Measurements from ENCODE around the gene LENG1.
"Not testable (repeated sequence)": the region's sequence is repeated elsewhere in the genome, so short reads cannot be mapped to it uniquely, and the experiment has no call there.

The LENG1 gene

DNA sequence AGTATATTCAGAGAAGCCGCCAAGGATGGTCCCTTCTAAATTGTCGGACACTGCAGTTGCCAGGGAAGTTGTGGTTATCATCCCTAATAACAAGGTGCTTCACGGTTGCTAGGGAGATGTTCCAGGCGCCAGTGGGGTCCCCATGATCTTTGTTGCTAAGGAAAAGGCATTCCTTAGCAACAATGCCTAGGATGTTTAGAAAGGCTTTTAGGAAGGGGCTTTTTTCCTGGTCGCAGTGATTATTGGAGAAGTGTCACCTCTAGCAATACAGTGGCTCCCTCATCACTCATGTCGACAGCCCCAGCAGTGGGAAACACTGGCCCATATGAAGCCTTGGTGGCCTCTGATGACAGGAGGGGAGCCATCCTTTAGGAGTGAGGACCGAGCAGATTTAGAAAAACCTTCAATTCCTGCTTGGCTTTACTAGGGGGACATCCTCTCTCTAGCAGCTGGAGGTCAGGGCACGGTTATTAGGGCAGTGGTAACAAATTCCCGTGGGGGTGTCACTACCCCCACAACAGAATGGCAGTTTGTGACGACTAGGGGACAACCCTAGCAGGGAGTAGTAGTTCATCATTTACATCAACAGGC is 19.8 kb upstream of the LENG1 start:
- H3K27ac Mint-ChIP-seq: no peak overlapping the region
- no peak overlapping the region for H3K4me3 Mint-ChIP-seq
- no peaks in the 10 kb centered on the region for H3K27me3 Mint-ChIP-seq
- peaks cover 52% of the 10 kb centered on the region for H3K36me3 Mint-ChIP-seq
- H3K4me1 Mint-ChIP-seq: peaks cover 16% of the 10 kb centered on the region
- no peak for ATAC-seq
- no peaks in the 10 kb centered on the region for H3K9me3 Mint-ChIP-seq

DNA sequence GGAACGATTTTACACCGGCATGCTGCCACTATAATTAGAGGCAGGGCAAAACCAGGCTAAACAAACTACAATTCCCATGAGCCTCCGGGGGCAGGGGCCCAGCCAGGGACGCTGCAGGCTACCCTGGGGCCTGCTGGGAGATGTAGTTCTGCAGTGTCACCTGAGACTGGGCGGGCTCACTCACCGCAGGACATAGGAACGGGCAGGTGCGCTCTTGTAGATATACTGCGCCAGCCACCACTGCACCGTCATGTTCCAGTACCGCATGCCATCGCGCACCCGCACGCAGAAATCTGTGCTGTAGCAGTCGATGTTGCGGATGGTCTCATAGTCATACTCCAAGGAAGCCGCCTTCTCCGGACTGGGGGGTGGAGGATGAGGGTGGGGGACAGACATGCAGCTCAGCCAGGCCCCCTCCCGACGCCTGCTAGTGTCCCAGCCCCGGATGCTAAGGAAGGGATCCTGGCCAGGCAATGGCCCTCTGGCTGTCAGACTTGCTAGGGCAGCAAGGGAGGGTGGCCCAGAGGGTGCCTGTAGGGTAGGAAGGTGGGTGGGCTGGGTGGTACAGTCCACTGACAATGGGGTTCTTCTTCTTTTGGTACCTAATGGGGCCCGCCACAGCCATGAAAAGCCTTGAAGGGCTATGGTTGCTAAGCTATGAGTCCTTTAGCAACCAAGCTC is 19.2 kb upstream of the LENG1 start:
- peak; percentile 76 for ATAC-seq
- H3K4me3 Mint-ChIP-seq: no peak overlapping the region
- peaks cover 45% of the 10 kb centered on the region for H3K36me3 Mint-ChIP-seq
- no peak overlapping the region for H3K27ac Mint-ChIP-seq
- no peaks in the 10 kb centered on the region for H3K9me3 Mint-ChIP-seq
- H3K4me1 Mint-ChIP-seq: peaks cover 19% of the 10 kb centered on the region
- no peaks in the 10 kb centered on the region for H3K27me3 Mint-ChIP-seq

DNA sequence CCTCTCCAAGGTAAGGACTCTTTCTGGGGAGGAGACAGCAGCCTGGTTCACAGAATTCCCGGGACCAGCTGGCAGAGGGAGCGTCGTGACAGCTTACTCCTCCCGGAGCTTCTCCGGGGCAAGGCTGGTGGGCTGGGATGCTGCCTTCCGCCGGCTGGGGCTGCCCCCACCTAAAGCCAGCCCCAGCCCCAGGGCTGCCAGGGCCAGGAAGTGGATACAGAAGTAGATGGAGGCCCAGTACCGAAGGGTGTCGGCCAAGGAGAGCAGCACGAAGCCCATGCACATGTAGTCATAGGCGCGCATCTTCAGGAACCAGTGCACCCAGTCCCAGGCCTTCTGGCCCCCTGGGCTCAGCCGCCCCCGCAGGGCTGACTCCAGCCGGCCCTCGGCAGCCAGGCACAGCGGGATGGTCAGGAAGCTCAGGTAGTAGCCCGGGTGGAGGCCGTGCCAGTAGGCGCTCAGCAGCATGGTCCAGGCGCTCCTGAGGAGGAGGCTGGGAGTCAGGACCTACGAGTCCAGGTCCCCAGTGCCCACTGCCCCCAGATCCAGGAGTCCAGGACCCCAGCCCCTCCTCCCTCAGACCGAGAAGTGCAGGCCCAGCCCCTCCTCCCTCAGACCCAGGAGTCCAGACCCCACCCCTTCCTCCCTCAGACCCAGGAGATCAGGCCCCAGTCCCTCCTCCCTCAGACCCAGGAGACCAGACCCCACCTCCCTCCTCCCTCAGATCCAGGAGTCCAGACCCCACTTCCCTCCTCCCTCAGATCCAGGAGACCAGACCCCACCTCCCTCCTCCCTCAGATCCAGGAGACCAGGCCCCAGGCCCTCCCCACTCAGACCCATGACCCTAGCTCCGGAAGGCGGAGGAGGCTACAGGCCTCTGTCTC is 14.7 kb upstream of the LENG1 start:
- no peak for ATAC-seq
- Mint-ChIP-seq H3K27ac (no peak overlapping the region), H3K4me1 (peaks cover 30% of the 10 kb centered on the region), H3K9me3 (no peaks in the 10 kb centered on the region), H3K36me3 (peaks cover 23% of the 10 kb centered on the region), H3K27me3 (no peaks in the 10 kb centered on the region), H3K4me3 (no peak overlapping the region)

DNA sequence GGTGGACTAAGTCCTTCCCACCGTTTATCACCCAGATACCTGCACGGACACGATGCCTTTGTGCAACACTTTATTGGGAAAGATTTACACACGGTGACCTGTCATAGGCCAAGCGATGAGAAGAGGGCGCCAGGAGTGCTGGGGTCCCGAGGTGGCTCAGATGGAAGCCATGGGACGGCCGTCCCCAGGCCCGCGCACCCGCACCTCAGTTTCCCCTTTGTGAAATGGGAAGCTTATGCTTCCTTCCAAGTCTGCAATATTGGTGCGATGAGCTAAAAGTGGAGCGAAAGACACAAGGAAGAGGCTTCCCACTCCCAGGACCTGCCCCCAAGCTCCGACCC is 13.8 kb upstream of the LENG1 start:
- H3K4me3 Mint-ChIP-seq: no peak overlapping the region
- H3K9me3 Mint-ChIP-seq: no peaks in the 10 kb centered on the region
- H3K27ac Mint-ChIP-seq: no peak overlapping the region
- no peak for ATAC-seq
- H3K4me1 Mint-ChIP-seq: peaks cover 34% of the 10 kb centered on the region
- peaks cover 19% of the 10 kb centered on the region for H3K36me3 Mint-ChIP-seq
- no peaks in the 10 kb centered on the region for H3K27me3 Mint-ChIP-seq

DNA sequence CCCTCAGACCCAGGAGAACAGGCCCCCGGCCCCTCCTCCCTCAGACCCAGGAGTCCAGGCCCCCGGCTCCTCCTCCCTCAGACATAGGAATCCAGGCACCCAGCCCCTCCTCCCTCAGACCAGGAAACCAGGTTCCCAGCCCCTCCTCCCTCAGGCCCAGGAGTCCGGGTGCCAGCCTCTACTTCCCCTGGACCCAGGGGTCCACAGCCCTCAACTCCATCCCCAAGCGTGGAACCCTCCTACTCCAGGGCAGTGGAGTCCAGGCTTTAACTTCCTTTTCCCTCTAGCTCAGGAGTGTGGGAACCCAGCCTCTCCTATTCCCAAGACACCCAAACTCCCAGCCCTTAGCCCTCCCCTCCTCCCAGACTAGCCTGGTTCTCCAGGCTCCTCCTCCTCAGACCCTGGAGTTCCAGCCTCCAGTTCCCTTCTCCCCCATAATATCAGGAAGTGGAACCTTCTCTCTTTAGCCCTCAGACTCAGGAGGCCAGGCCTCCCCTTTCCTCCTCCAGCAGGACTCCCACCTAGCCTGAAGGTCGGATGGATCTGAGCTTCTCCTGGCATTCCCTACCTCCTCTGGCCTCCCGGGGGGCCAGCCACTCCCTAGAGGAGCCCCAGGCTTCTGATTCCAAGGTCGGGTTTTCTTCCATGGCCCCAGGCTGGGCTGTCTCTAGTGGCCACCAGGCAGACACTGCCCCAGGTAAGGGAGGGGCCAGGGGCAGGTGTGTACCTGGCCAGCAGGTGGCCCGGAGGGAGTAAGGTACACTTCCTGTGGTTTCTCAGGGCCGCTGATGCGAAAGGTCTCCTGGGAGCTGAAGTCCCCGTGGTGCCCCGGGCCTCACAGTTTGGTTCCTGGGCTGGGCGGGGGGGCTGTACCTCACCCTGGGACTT is 13.2 kb upstream of the LENG1 start, which contains the start of gene TMC4:
Gene TMC4 (minus strand): TSS at position 690 of the 888 bp plus-strand sequence. CDS start 43 bp downstream, at position 647.
- H3K4me3 Mint-ChIP-seq: no peak within 1 kb of the TSS
- H3K4me1 Mint-ChIP-seq: peaks cover 40% of the 10 kb centered on the region
- peak within 1 kb of the TSS; percentile 53 for H3K27ac Mint-ChIP-seq
- ATAC-seq: peak; percentile 66
- no peaks in the 10 kb centered on the region for H3K9me3 Mint-ChIP-seq
- H3K36me3 Mint-ChIP-seq: peaks cover 13% of the 10 kb centered on the region
- H3K27me3 Mint-ChIP-seq: no peaks in the 10 kb centered on the region

DNA sequence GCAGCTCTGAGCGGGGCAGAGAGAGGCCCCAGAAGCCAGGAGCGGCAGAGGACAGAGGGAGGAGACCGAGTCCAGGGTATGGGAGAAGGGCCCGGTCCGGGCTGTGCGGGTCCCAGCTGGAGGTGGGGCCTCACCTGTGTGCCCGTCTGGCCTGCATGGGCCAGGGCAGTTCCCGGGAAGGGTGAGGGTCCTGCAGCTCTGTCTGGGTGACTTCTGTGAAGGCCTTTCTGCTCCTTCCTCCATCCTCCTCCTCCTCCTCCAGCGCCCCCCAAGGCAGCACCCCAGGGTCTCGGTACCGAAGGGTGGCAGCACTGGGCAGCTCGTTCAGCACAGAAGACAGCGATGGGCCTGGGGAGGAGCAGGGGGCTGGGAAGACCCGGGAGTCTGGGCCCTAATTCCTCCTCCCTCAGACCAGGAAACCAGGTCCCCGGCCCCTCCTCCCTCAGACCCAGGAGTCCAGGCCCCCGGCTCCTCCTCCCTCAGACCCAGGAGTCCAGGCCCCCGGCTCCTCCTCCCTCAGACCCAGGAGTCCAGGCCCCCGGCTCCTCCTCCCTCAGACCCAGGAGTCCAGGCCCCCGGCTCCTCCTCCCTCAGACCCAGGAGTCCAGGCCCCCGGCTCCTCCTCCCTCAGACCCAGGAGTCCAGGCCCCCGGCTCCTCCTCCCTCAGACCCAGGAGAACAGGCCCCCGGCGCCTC is 12.4 kb upstream of the LENG1 start:
- not testable (repeated sequence) for H3K27me3 Mint-ChIP-seq, H3K27ac Mint-ChIP-seq, H3K9me3 Mint-ChIP-seq, H3K4me3 Mint-ChIP-seq, ATAC-seq
- Mint-ChIP-seq H3K36me3 (peaks cover 13% of the 10 kb centered on the region), H3K4me1 (peaks cover 40% of the 10 kb centered on the region)

DNA sequence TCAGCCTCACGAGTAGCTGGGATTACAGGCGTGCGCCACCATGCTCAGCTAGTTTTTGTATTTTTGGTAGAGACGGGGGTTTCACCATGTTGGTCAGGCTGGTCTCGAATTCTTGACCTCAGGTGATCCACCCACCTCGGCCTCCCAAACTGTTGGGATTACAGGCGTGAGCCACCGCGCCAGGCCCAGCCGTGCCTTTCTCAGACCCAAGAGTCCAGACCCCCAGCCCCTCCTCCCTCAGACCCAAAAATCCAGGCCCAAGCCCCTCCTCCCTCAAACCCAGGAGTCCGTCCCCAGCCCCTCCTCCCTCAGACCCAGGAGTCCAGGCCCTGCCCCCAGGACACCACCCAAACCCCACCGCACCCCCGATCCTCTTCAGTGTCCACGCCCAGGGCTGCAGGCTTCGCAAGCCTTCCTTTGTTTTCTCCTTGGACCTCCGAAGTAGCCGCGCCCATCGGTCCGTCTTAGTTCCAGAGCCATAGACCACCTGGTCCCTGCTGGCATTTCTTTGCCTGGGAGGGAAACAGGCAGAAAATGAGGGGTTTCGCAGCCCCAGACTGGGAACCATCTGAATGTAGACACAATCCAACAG is 9.7 kb upstream of the LENG1 start:
- H3K4me1 Mint-ChIP-seq: peaks cover 42% of the 10 kb centered on the region
- peaks cover 25% of the 10 kb centered on the region for H3K27me3 Mint-ChIP-seq
- no peak for ATAC-seq
- no peaks in the 10 kb centered on the region for H3K9me3 Mint-ChIP-seq
- no peak overlapping the region for H3K4me3 Mint-ChIP-seq
- H3K36me3 Mint-ChIP-seq: no peaks in the 10 kb centered on the region
- no peak overlapping the region for H3K27ac Mint-ChIP-seq

DNA sequence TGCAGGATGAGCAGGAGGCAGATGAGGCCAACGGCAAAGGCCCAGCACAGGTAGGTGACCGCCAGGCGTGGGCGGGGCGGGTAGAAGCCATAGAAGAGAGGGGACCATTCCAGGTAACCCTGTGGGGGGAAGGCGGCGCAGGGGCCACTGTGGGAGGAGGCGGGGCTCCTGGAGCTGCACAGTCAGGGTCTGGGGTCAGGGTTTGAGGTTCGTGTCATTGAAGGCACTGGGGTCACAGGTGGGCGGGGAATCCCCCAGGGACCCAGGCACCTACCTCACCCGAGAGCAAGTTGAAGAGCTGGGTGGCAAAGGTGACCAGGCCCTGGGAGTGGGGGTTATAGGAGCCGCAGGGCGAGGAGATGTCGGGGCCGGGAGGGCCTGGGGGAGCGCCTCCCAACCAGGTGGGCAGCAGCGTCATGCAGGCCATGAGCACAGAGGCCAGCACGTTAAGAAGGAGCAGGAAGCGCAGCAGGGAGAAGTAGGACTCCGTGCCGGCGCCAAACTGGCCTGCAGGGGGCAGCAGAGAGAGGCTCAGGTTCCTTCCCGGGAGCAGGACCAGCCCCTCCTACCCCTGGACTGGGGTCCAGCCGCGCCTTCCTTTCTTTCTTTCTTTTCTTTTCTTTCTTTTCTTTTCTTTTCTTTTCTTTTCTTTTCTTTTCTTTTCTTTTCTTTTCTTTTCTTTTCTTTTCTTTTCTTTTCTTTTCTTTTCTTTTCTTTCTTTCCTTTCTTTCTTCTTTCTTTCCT is 8.8 kb upstream of the LENG1 start:
- peak; percentile 87 for ATAC-seq
- no peak overlapping the region for H3K4me3 Mint-ChIP-seq
- H3K9me3 Mint-ChIP-seq: no peaks in the 10 kb centered on the region
- H3K36me3 Mint-ChIP-seq: no peaks in the 10 kb centered on the region
- H3K27me3 Mint-ChIP-seq: peaks cover 30% of the 10 kb centered on the region
- peaks cover 38% of the 10 kb centered on the region for H3K4me1 Mint-ChIP-seq
- H3K27ac Mint-ChIP-seq: no peak overlapping the region

DNA sequence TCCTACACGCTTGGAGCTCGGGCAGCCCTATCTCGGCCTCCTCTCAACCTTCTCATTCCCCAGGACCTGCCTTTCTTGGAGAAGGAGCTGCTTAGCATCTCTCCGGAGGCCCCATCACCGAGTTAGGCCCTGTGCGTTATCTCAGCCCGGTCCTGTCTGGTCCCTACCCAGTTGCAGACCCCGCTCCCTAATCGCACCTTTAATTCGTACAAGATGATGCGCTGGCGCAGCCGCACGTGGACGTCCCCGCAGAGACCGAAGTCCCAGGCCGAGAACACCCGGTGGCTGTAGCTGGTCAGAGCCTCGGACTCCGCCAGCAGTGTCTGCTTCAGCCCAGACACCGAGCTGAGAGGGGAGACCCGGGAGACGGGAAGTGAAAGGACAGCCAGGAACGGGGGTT is 5.7 kb upstream of the LENG1 start:
- H3K27ac Mint-ChIP-seq: no peak overlapping the region
- no peaks in the 10 kb centered on the region for H3K9me3 Mint-ChIP-seq
- H3K36me3 Mint-ChIP-seq: no peaks in the 10 kb centered on the region
- no peak overlapping the region for H3K4me3 Mint-ChIP-seq
- no peak for ATAC-seq
- H3K4me1 Mint-ChIP-seq: peaks cover 58% of the 10 kb centered on the region
- peaks cover 39% of the 10 kb centered on the region for H3K27me3 Mint-ChIP-seq

DNA sequence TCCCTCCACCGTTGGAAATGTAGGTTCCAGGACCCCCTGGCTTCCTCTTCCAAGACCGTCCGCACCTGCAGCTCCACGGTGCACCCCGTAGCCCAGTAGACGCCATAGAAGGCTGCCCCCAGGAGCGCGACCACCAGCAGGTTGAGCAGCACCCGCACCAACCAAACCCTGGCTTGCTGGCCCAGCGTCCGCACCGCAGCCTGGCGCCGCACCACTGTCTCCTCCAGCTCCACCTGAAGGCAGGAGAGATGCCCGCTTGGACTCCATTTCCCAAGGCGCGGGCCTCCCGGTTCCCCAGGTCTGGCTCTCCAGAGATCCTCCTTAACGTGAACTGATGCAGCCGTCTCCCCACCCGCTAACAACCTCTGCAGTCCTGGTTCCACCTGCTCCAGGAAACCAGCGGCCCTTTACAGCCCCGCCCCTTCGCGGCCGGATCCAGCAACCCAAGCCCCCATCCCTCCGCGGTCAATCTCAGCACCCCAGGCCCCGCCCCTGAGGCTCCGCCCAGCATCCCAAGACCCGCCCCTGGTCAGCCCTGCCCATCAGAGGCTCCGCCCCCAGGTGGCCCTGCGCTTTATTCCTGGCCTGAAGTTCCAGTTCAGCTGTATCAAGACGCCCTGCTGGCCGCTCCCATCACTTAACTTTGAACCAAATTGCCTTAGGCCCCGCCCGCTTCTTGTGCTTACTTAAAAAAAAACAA is 5.0 kb upstream of the LENG1 start:
- Mint-ChIP-seq H3K27me3 (peaks cover 39% of the 10 kb centered on the region), H3K9me3 (no peaks in the 10 kb centered on the region), H3K36me3 (no peaks in the 10 kb centered on the region), H3K4me1 (peaks cover 56% of the 10 kb centered on the region), H3K27ac (no peak overlapping the region), H3K4me3 (no peak overlapping the region)
- ATAC-seq: no peak

DNA sequence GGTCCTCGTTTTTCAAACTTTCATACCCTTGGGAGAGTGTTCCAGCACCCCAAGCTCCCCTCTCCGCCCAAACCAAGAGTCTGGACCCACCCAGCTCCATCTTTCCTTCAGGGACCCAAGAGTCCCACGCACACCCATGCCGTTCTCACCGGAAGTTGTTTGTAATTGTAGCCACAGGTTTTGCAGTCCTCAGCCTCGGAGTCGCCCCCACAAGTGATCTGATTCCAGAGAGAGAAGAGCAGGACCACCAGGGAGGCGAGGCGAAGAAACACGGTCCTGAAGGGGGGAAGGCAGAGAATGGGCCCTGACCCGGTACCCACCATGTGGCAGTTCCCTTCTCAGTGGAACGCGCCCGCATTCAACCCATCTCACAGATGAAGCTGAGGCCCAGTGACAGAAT is 3.4 kb upstream of the LENG1 start:
- peak overlapping the region; percentile 24 for H3K4me3 Mint-ChIP-seq
- no peaks in the 10 kb centered on the region for H3K9me3 Mint-ChIP-seq
- peaks cover 39% of the 10 kb centered on the region for H3K27me3 Mint-ChIP-seq
- H3K27ac Mint-ChIP-seq: no peak overlapping the region
- peaks cover 53% of the 10 kb centered on the region for H3K4me1 Mint-ChIP-seq
- no peaks in the 10 kb centered on the region for H3K36me3 Mint-ChIP-seq
- ATAC-seq: no peak

DNA sequence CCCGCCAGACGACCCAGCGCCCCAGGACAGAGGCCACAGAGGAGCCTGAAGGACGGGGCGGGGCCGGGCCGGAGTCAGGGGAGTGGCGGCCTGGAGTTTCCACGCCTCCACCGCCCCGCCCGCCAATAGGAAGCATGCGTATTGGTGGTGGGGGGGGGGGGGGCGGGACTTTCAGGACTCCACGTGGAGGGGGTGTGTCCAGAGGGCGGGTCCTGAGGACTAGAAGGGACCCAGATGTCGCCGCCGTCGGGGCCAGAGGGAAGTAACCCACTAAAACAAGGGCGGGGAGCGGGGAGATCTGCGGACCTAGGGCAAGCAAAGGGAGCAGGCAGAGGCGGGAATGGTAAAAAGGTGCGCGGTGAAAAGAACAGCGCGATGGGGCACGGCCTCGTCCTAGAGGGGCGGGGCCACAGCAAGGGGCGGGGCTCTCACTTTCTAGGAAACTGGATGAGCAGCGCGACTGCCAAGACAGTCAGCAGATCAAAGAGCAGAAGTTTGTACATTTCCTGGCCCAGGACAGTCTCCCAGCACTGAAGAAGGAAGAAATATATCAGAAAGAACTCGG is 2.8 kb upstream of the LENG1 start:
- Mint-ChIP-seq H3K36me3 (peaks cover under 1% of the 10 kb centered on the region), H3K9me3 (no peaks in the 10 kb centered on the region), H3K27me3 (peaks cover 39% of the 10 kb centered on the region), H3K27ac (no peak overlapping the region), H3K4me1 (peaks cover 52% of the 10 kb centered on the region), H3K4me3 (peak overlapping the region; percentile 84)
- ATAC-seq: peak; percentile 32

DNA sequence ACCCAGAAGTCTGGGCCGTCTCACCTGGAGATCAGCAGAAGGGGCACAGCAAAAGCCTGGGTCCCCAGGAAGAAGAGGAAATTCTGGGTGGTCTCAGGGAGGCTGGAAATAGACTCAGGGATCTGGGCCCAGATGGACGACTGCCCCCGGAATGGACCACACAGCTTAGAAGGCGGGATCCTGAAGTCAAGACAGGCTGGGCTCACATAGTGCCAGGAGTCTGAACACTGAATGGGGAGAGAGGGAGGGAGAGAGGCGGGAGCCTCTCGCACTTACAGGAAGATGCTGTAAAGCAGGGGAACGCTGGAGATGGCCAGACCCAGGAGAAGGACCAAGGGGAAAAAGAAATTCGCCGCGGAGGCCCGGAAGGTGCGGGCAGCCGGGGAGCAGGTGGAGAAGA is 1.3 kb upstream of the LENG1 start:
- Mint-ChIP-seq H3K4me3 (peak overlapping the region; percentile 94), H3K27ac (peak overlapping the region; percentile 97), H3K4me1 (peaks cover 59% of the 10 kb centered on the region), H3K9me3 (no peaks in the 10 kb centered on the region), H3K36me3 (peaks cover 8% of the 10 kb centered on the region), H3K27me3 (peaks cover 30% of the 10 kb centered on the region)
- no peak for ATAC-seq

Data from stimulated activated memory B cell treated with anti-CD40 and anti-IgM and Interleukin-4, amounts not matched to agents 10 μg/mL and 1 μg/mL and 100 μg/mL, for 72 hours (primary cell).